Sigmoid colon (tissue), 7 donors: ENCODE results near the gene XPR1. TPM values are rescaled to one million over a fixed set of nuclear protein-coding genes. Genes with fewer than 3 reads are reported as not detected.

ENCODE experiments used
- DNase-seq: peaks from one replicate; pipeline ENCODE4 v3.0.0-alpha.2; 2019
- H3K27ac ChIP-seq, 4 donors: fragments of 200-600 bp; sonication (generic); one replicate each; pipeline ENCODE4 v1.5.1; 2016 to 2019; ENCODE audit warnings: mild to moderate bottlenecking in 1 of 4
- H3K27me3 ChIP-seq, 3 donors: fragments of 200-600 bp; sonication (generic); one replicate each; pipeline ENCODE4 v1.5.1; 2019; ENCODE audit warnings: mild to moderate bottlenecking in 1 of 3
- H3K36me3 ChIP-seq, 4 donors: fragments of 200-600 bp; sonication (generic); one replicate each; pipeline ENCODE4 v1.5.1; 2016 to 2019
- H3K4me1 ChIP-seq, 4 donors: fragments of 200-600 bp; sonication (generic); one replicate each; pipeline ENCODE4 v1.5.1; 2017 to 2019
- H3K4me3 ChIP-seq, 4 donors: fragments of 200-600 bp; sonication (generic); one replicate each; pipeline ENCODE4 v1.5.1; 2017 to 2019; ENCODE audit warnings: mild to moderate bottlenecking in 2 of 4, moderate library complexity in 1 of 4
- H3K9me3 ChIP-seq, 4 donors: fragments of 200-600 bp in 3 of 4; sonication (generic) in 3 of 4; one replicate each; pipeline versions ENCODE4 v1.5.1 to v1.6.1; 2013 to 2019
- EP300 ChIP-seq, 4 donors: sonication (generic); formaldehyde crosslinking; IDR thresholded peaks; one replicate each; pipeline ENCODE4 v1.6.1; 2017; ENCODE audit warnings: antibody characterized with exemption in 4 of 4
- POLR2A ChIP-seq, 2 donors: fragments of 450-650 bp; IDR thresholded peaks; one replicate each; pipeline ENCODE4 v1.6.1; 2016; ENCODE audit warnings: antibody characterized with exemption in 2 of 2, mild to moderate bottlenecking in 2 of 2, moderate library complexity in 2 of 2
- POLR2AphosphoS5 ChIP-seq, 4 donors: sonication (generic); formaldehyde crosslinking; IDR thresholded peaks; one replicate each; pipeline ENCODE4 v1.6.1; 2017; ENCODE audit warnings: antibody characterized with exemption in 4 of 4
- WGBS, 2 donors: extraction: QIAGEN DNeasy Blood & Tissue Kit; methylation state at CpG; one replicate each; pipeline ENCODE4 v1.1.7; 2013; 5-methylcytosine and 5-hydroxymethylcytosine counted together
- intact Hi-C: fragments of 100-400 bp; cut with DNase I; formaldehyde crosslinking; loops from one replicate; pipeline ENCODE4 v1.15.1; 2023
- polyA plus RNA-seq, 3 donors: library from polyadenylated mRNA; stranded (reverse); fragments of 200-250 nt; gene quantifications; one replicate each; pipeline ENCODE4 v1.2.3, GENCODE V29; 2013
- total RNA-seq, 4 donors: library from RNA; depleted of rRNA; stranded (reverse); fragments of >200 nt; gene quantifications; one replicate each; pipeline ENCODE4 v1.1.0, GENCODE V29; 2016
- TF ChIP-seq, protein P1 (sequence below), 4 experiments: fragments of 450-650 bp in 3 of 4; fragments of 200-600 bp in 1 of 4; IDR thresholded peaks; one replicate each; pipeline ENCODE4 v1.5.1; 2016 to 2019; ENCODE audit warnings: antibody characterized with exemption in 4 of 4, mild to moderate bottlenecking in 3 of 4, moderate library complexity in 2 of 4
- donor health status: healthy with polysubstance abuse.
- donor health status: Bipolar disorder and iron deficiency.
- donor health status: healthy.

Gene XPR1
- total and polyA plus RNA-seq, 7 donors = 1.8 to 18.8 (median 11.3) TPM

- H3K9me3 ChIP-seq = no peaks in the 10 kb centered on the region
- intact Hi-C loops = no loop called here
These were observed 4.4 kb upstream of the XPR1 start for GRCh38 chr1:180627411-180627810.

GRCh38 chr1:180628646-180629045 is 3.2 kb upstream of the XPR1 start:
- H3K9me3 ChIP-seq = no peaks in the 10 kb centered on the region
- DNase-seq = no peak
- no peak overlapping the region for H3K4me3 ChIP-seq
- H3K36me3 ChIP-seq = no peaks in the 10 kb centered on the region
- no peaks in the 10 kb centered on the region for H3K27me3 ChIP-seq
- peaks cover 0 to 19% (median 16%) of the 10 kb centered on the region in 4 donors for H3K4me1 ChIP-seq
- intact Hi-C loops = no loop called here
- 47 to 85% methylated on average over 1 of the region's 1 CpG for WGBS, 2 donors
- TF ChIP-seq POLR2A (IDR thresholded peaks at IDR 0.05) (no peak), EP300 (IDR thresholded peaks at IDR 0.05) (no peak), POLR2AphosphoS5 (IDR thresholded peaks at IDR 0.05) (no peak)
- TF ChIP-seq, protein P1, sequence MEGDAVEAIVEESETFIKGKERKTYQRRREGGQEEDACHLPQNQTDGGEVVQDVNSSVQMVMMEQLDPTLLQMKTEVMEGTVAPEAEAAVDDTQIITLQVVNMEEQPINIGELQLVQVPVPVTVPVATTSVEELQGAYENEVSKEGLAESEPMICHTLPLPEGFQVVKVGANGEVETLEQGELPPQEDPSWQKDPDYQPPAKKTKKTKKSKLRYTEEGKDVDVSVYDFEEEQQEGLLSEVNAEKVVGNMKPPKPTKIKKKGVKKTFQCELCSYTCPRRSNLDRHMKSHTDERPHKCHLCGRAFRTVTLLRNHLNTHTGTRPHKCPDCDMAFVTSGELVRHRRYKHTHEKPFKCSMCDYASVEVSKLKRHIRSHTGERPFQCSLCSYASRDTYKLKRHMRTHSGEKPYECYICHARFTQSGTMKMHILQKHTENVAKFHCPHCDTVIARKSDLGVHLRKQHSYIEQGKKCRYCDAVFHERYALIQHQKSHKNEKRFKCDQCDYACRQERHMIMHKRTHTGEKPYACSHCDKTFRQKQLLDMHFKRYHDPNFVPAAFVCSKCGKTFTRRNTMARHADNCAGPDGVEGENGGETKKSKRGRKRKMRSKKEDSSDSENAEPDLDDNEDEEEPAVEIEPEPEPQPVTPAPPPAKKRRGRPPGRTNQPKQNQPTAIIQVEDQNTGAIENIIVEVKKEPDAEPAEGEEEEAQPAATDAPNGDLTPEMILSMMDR (IDR thresholded peaks at IDR 0.05) = no peak
- no peak overlapping the region for H3K27ac ChIP-seq

More at GRCh38 chr1:180627411-180627810, 4.4 kb upstream of the XPR1 start:
- Histone ChIP-seq H3K4me3 (no peak overlapping the region), H3K27ac (no peak overlapping the region), H3K27me3 (no peaks in the 10 kb centered on the region), H3K4me1 (peaks cover 0 to 7% (median 5%) of the 10 kb centered on the region in 4 donors), H3K36me3 (no peaks in the 10 kb centered on the region)
- TF ChIP-seq, protein P1 (IDR thresholded peaks at IDR 0.05) = no peak
- TF ChIP-seq POLR2AphosphoS5 (IDR thresholded peaks at IDR 0.05) (no peak), POLR2A (IDR thresholded peaks at IDR 0.05) (no peak), EP300 (IDR thresholded peaks at IDR 0.05) (no peak)
- WGBS, 2 donors = 86 to 92% methylated on average over 1 of the region's 1 CpG
- no peak for DNase-seq

- intact Hi-C loops = loop anchor here (5.0 to 10.0 kb wide), 6 partner anchors 126 to 537 kb away; partner anchors contain the start of genes ACBD6, QSOX1 and STX6
- no peak overlapping the region for H3K4me3 ChIP-seq
- no peaks in the 10 kb centered on the region for H3K36me3 ChIP-seq
- H3K27me3 ChIP-seq = no peaks in the 10 kb centered on the region
- no peak for TF ChIP-seq EP300 (IDR thresholded peaks at IDR 0.05)
- TF ChIP-seq POLR2A (IDR thresholded peaks at IDR 0.05) = no peak
- no peak for DNase-seq
- WGBS, 2 donors = 81 to 88% methylated on average over 2 of the region's 2 CpGs
- no peaks in the 10 kb centered on the region for H3K9me3 ChIP-seq
- H3K4me1 ChIP-seq = peaks cover 0 to 31% (median 24%) of the 10 kb centered on the region in 4 donors
- peak overlapping the region; percentile 94 to 98 (median 96) for H3K27ac ChIP-seq
These were observed 1.2 kb upstream of the XPR1 start for GRCh38 chr1:180630408-180631193.

GRCh38 chr1:180631194-180631765 is 542 bp upstream of the XPR1 start:
- no peaks in the 10 kb centered on the region for H3K27me3 ChIP-seq
- no peaks in the 10 kb centered on the region for H3K9me3 ChIP-seq
- H3K36me3 ChIP-seq = no peaks in the 10 kb centered on the region
- H3K27ac ChIP-seq = peak overlapping the region; percentile 94 to 98 (median 96)
- TF ChIP-seq POLR2A (IDR thresholded peaks at IDR 0.05) (no peak), POLR2AphosphoS5 (IDR thresholded peaks at IDR 0.05) (no peak), EP300 (IDR thresholded peaks at IDR 0.05) (no peak)
- TF ChIP-seq, protein P1 (IDR thresholded peaks at IDR 0.05) = no peak
- no peak for DNase-seq
- peaks cover 0 to 36% (median 24%) of the 10 kb centered on the region in 4 donors for H3K4me1 ChIP-seq
- 46 to 47% methylated on average over 6 of the region's 6 CpGs for WGBS, 2 donors
- intact Hi-C loops = loop anchor here (5.0 to 10.0 kb wide), 6 partner anchors 126 to 536 kb away; partner anchors contain the start of genes ACBD6, QSOX1 and STX6
- H3K4me3 ChIP-seq = peak overlapping the region in 2 of 4 donors; percentile 85 to 98
